DND-41 (cell line): ENCODE data around the gene ST6GALNAC1.

Experiments used
- CTCF ChIP-seq: IDR thresholded peaks from 2 replicates; pipeline ENCODE4 v1.5.1; 2012; ENCODE audit warnings: borderline replicate concordance, low read length, moderate library complexity, mild to moderate bottlenecking; ENCODE audit not compliant: poor library complexity, severe bottlenecking; ENCODE audit errors: extremely low read depth
- EZH2 ChIP-seq: IDR thresholded peaks from 3 replicates; pipeline ENCODE4 v1.6.1; 2012; ENCODE audit warnings: borderline replicate concordance, low read depth, mild to moderate bottlenecking, moderate library complexity, low read length, inconsistent platforms; ENCODE audit not compliant: severe bottlenecking

- TF ChIP-seq EZH2 (no peak), CTCF (no peak)
Observed at GRCh38 chr17:76575570-76575969, 68.0 kb downstream of the ST6GALNAC1 start.
